Mesodermal cell (in vitro differentiated cells): Measurements from ENCODE around the gene CAPRIN2.
A peak's percentile ranks its signal among the peaks of the same experiment; 100 is the strongest.

Source experiments
- H3K27ac ChIP-seq: 2 replicates; pipeline ENCODE4 v1.7.0; 2013; ENCODE audit warnings: mild to moderate bottlenecking, low read depth, low read length, moderate library complexity; ENCODE audit not compliant: severe bottlenecking
- H3K36me3 ChIP-seq: 2 replicates; pipeline ENCODE4 v1.7.1; 2013; ENCODE audit warnings: mild to moderate bottlenecking, low read length, moderate library complexity; ENCODE audit not compliant: control insufficient read depth, insufficient read depth
- H3K4me1 ChIP-seq: one replicate; pipeline ENCODE4 v1.7.1; 2013; ENCODE audit warnings: mild to moderate bottlenecking, low read length; ENCODE audit not compliant: insufficient read depth, control insufficient read depth, poor library complexity, severe bottlenecking
- H3K4me3 ChIP-seq: 2 replicates; pipeline ENCODE4 v1.7.0; 2013; ENCODE audit warnings: low read length, control low read depth, mild to moderate bottlenecking; ENCODE audit not compliant: insufficient read depth, poor library complexity, severe bottlenecking; ENCODE audit errors: extremely low read depth
- H3K9me3 ChIP-seq: 2 replicates; pipeline ENCODE4 v1.7.1; 2013; ENCODE audit warnings: mild to moderate bottlenecking, low read length, moderate library complexity; ENCODE audit not compliant: control insufficient read depth
- WGBS, 2 experiments: methylation state at CpG; one replicate each; pipeline ENCODE4 v1.1.5; 2013; ENCODE audit warnings: missing lambda C conversion rate in 2 of 2; ENCODE audit not compliant: insufficient coverage in 2 of 2; 5-methylcytosine and 5-hydroxymethylcytosine counted together

CAPRIN2 gene

GRCh38 chr12:30701056-30701455, 53.7 kb downstream of the CAPRIN2 start:
- Histone ChIP-seq H3K27ac (no peak overlapping the region), H3K4me1 (no peaks in the 10 kb centered on the region), H3K4me3 (no peak overlapping the region), H3K36me3 (peaks cover 5% of the 10 kb centered on the region), H3K9me3 (no peaks in the 10 kb centered on the region)

GRCh38 chr12:30700216-30700900, 54.4 kb downstream of the CAPRIN2 start:
- Histone ChIP-seq H3K36me3 (no peaks in the 10 kb centered on the region), H3K9me3 (no peaks in the 10 kb centered on the region), H3K27ac (no peak overlapping the region), H3K4me1 (no peaks in the 10 kb centered on the region), H3K4me3 (no peak overlapping the region)
- 83 to 96% methylated on average over 1 to 4 of the region's 6 CpGs for WGBS, 2 experiments

- Histone ChIP-seq H3K9me3 (no peaks in the 10 kb centered on the region), H3K36me3 (no peaks in the 10 kb centered on the region), H3K4me3 (no peak overlapping the region), H3K4me1 (no peaks in the 10 kb centered on the region), H3K27ac (no peak overlapping the region)
- no CpG with 5 or more reads among the region's 12 CpGs for WGBS, 2 experiments
These were observed 56.4 kb downstream of the CAPRIN2 start for GRCh38 chr12:30698346-30698745.

- Histone ChIP-seq H3K36me3 (no peaks in the 10 kb centered on the region), H3K9me3 (no peaks in the 10 kb centered on the region), H3K4me1 (no peaks in the 10 kb centered on the region), H3K27ac (no peak overlapping the region), H3K4me3 (no peak overlapping the region)
- whole genome bisulfite sequencing, 2 experiments, result 93 to 100% methylated on average over 3 to 4 of the region's 7 CpGs
These were observed 57.8 kb downstream of the CAPRIN2 start for GRCh38 chr12:30696943-30697342.

DNA sequence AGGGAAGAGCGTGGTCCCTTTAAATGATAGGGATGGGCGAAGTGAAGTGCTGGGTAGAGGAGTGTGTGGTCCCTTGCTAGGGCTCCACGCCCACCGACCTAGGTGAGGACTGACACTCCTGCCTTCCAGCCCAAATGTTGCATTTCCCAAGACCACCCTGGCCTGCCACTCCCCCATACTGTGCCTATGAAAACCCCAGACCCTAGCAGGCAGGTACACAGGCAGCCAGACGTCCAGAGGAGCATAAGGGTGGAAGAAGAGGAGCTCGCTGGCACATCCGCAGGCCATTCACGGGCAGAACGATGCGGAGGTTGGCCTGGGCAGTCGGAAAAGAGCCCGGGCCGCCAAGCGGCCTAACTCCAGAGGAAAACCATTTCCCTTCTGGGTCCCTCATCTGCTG, 58.3 kb downstream of the CAPRIN2 start:
- H3K9me3 ChIP-seq, result no peaks in the 10 kb centered on the region
- 89 to 91% methylated on average over 9 to 11 of the region's 14 CpGs for WGBS, 2 experiments
- H3K27ac ChIP-seq, result no peak overlapping the region
- no peaks in the 10 kb centered on the region for H3K36me3 ChIP-seq
- peaks cover 1% of the 10 kb centered on the region for H3K4me1 ChIP-seq
- no peak overlapping the region for H3K4me3 ChIP-seq

- peak overlapping the region; percentile 94 for H3K4me3 ChIP-seq
- no peaks in the 10 kb centered on the region for H3K36me3 ChIP-seq
- H3K4me1 ChIP-seq, result peaks cover 3% of the 10 kb centered on the region
- no peak overlapping the region for H3K27ac ChIP-seq
- 39% methylated on average over 3 of the region's 6 CpGs for WGBS, 2 experiments
- no peaks in the 10 kb centered on the region for H3K9me3 ChIP-seq
These were observed 58.7 kb downstream of the CAPRIN2 start for GRCh38 chr12:30696103-30696408.

DNA sequence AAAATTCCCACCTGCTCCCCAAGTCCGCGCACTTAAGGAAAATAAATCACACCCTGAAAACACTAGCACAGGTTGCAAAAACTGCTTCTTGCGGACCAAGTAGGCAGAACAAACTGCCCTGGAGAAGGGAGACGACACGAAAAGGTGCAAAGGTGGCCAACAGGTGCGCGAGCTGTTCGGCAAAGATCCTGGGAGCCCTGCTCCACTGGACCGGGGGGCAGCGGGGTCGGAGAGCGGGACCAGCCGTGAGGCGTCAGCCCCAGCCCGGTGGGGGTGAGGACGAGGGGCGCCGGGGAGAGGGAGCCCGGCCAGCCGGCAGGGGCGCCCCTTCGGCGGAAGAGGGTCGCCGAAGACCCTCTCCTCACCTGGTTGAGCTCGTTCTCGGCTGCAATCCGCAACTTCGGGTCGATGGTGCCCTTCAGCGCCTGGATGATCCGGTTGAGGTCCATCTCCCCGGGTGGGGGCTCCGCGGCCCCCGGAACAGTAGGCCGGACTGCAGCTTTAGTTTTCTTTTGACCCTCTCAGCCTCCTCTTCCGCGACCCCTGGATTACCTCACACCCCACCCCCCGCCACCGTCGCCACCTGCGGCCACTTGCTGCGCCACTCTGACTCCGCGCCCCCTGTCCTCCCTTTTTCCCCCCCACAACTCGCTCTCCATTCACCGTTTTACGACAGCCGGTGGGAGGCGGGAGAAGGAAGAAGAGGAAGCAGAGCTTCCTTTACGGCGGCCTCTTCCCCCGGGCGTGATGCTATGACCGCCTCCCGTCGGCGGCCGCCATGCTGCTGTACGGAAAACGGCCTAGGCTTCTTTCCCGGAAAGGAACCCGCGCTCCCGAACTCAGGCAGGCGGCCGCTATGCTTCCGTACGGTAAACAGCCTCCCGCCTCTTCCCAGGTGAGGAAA, 59.3 kb downstream of the CAPRIN2 start, which contains the start of gene IPO8:
TSS of gene IPO8 (minus strand) at position 671 of the 904 bp plus-strand sequence. CDS start at position 449, 222 bp downstream.
- WGBS, 2 experiments, result 0% methylated on average over 51 to 56 of the region's 71 CpGs

DNA sequence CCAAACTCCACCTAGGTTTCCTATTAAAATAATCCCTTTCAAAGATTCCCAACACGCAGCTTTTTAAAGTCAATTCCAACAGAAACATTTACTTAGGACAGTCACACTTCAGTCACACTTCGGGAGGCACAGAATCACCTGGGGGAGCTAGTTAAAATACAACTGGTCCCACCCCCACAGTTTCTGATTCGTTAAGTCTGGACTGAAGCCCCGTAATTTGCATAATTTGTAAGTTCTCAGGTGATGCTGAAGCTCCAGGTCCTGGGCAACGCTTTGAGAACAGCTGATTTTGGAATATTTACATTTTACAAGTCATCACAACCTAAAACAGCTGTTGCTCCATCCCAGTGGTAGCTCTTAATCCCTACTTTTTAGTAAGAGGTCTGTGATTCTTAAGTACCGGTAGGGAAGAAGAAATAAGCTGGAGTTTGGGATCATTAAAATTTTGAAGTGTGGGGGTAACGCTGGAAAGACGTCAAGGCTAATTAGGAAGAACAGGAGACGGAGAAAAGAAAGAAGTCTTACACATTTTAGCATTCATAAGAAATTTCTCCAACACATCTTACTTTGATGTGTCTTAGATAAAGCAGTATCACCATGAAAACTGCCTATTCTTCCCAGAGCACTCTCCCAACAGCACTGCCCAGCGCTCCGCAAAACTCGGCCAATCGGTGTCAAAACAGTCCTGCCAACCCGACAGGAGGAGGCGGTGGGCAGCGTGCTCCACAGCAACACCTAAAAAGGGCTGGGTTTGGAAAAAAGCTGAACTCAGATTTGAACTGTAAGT, 60.1 kb downstream of the CAPRIN2 start:
- WGBS, 2 experiments, result 2 to 28% methylated on average over 2 to 9 of the region's 16 CpGs
- peak overlapping the region; percentile 94 for H3K4me3 ChIP-seq
- no peak overlapping the region for H3K27ac ChIP-seq
- H3K9me3 ChIP-seq, result no peaks in the 10 kb centered on the region
- no peaks in the 10 kb centered on the region for H3K36me3 ChIP-seq
- peaks cover 3% of the 10 kb centered on the region for H3K4me1 ChIP-seq

More for the DNA sequence above, 59.3 kb downstream of the CAPRIN2 start, which contains the start of gene IPO8:
- Histone ChIP-seq H3K36me3 (no peaks in the 10 kb centered on the region), H3K9me3 (no peaks in the 10 kb centered on the region), H3K4me1 (peaks cover 3% of the 10 kb centered on the region), H3K27ac (no peak within 1 kb of the TSS), H3K4me3 (peak within 1 kb of the TSS; percentile 94)

- 93 to 94% methylated on average over 3 of the region's 5 CpGs for WGBS, 2 experiments
These were observed 62.3 kb downstream of the CAPRIN2 start for GRCh38 chr12:30692470-30692869.

DNA sequence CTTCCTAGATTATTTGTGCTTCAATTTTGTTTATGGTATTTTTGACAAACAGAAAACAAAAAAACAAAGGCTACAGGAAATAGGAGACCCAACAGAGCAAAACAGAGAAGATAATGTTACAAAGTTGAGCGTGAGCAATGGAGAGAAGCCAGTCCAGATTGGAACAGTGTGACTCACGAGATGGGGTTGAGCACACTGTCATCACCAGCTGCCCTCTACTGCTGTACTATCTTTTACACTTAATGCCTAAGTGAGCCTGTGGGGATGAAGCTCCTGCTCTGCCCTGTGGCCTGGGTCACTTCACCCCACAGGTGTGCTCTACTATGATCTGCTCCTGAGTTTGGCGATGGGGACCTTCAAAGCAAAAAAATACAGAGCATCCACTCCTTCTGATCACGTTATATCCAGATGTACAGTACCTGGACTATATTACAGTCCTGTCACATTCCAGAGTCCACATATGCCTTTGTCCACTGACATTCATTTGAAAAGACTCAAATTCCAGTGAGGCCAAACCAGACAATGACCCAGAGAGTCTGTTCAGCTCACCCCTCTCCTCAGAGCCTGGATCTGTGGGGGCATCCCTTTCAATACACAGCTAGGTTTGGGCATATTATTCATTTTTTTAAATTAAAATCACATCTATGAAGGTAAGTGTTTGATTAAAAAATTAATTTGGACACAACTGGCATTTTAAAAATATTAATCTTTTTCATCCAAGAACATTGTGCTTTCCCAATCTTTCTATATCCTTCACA, 63.5 kb downstream of the CAPRIN2 start:
- Histone ChIP-seq H3K4me3 (no peak overlapping the region), H3K9me3 (no peaks in the 10 kb centered on the region), H3K4me1 (peaks cover 3% of the 10 kb centered on the region), H3K36me3 (no peaks in the 10 kb centered on the region), H3K27ac (peak overlapping the region; percentile 78)
- WGBS, 2 experiments, result 83 to 100% methylated on average over 3 to 4 of the region's 4 CpGs

More at GRCh38 chr12:30692470-30692869, 62.3 kb downstream of the CAPRIN2 start:
- Histone ChIP-seq H3K9me3 (no peaks in the 10 kb centered on the region), H3K4me1 (peaks cover 3% of the 10 kb centered on the region), H3K27ac (no peak overlapping the region), H3K4me3 (no peak overlapping the region), H3K36me3 (no peaks in the 10 kb centered on the region)
